Loucy (cell line): ENCODE measurements around the gene KDM4E.

Experiments used
- H2AFZ ChIP-seq: fragments of 200-600 bp; sonication (generic); 2 replicates; pipeline ENCODE4 v1.6.0; 2016; ENCODE audit warnings: antibody characterized with exemption, mild to moderate bottlenecking, low read length, moderate library complexity
- H3F3A ChIP-seq: fragments of 200-600 bp; 2 replicates; pipeline ENCODE4 v1.6.0; 2016; ENCODE audit warnings: antibody characterized with exemption, low read depth, mild to moderate bottlenecking
- H3K27me3 ChIP-seq: fragments of 200-600 bp; sonication (generic); 2 replicates; pipeline ENCODE4 v1.6.1; 2014; ENCODE audit warnings: low read length, mild to moderate bottlenecking; ENCODE audit not compliant: insufficient read depth, poor library complexity, severe bottlenecking
- H3K36me3 ChIP-seq: fragments of 200-600 bp; sonication (generic); 2 replicates; pipeline ENCODE4 v1.6.1; 2016; ENCODE audit warnings: low read length; ENCODE audit not compliant: insufficient read depth
- H3K4me1 ChIP-seq: fragments of 200-600 bp; sonication (generic); 2 replicates; pipeline ENCODE4 v1.5.1; 2014; ENCODE audit warnings: low read length, mild to moderate bottlenecking; ENCODE audit not compliant: insufficient read depth, poor library complexity, severe bottlenecking
- H3K4me2 ChIP-seq: fragments of 200-600 bp; sonication (generic); 2 replicates; pipeline ENCODE4 v1.6.0; 2014; ENCODE audit warnings: antibody characterized with exemption, low read length, low read depth, mild to moderate bottlenecking; ENCODE audit not compliant: poor library complexity, severe bottlenecking
- H3K4me3 ChIP-seq: fragments of 200-600 bp; sonication (generic); 2 replicates; pipeline ENCODE4 v1.5.1; 2014; ENCODE audit warnings: low read length, mild to moderate bottlenecking, mixed read lengths; ENCODE audit not compliant: poor library complexity, severe bottlenecking
- H3K79me2 ChIP-seq: fragments of 200-600 bp; sonication (generic); 2 replicates; pipeline ENCODE4 v1.6.1; 2014; ENCODE audit warnings: low read length; ENCODE audit not compliant: insufficient read depth
- H3K9ac ChIP-seq: fragments of 200-600 bp; sonication (generic); 2 replicates; pipeline ENCODE4 v1.6.0; 2014; ENCODE audit warnings: mild to moderate bottlenecking, low read depth, low read length, moderate library complexity; ENCODE audit not compliant: poor library complexity, severe bottlenecking
- H3K9me2 ChIP-seq: fragments of 200-600 bp; sonication (generic); replicated peaks from 2 replicates; pipeline ENCODE4 v1.6.1; 2016; ENCODE audit warnings: low read depth, low read length, mixed read lengths
- H3K9me3 ChIP-seq: fragments of 200-600 bp; sonication (generic); 2 replicates; pipeline ENCODE4 v1.6.1; 2014; ENCODE audit warnings: mild to moderate bottlenecking, antibody characterized with exemption, low read length, low read depth; ENCODE audit not compliant: insufficient read depth
- H4K20me1 ChIP-seq: fragments of 200-600 bp; sonication (generic); 2 replicates; pipeline ENCODE4 v1.6.0; 2014; ENCODE audit warnings: antibody characterized with exemption, low read length, mild to moderate bottlenecking; ENCODE audit not compliant: insufficient read depth, poor library complexity, severe bottlenecking
- EZH2phosphoT487 ChIP-seq: fragments of 200-600 bp; IDR thresholded peaks from 2 replicates; pipeline ENCODE4 v1.6.1; 2018; ENCODE audit warnings: antibody characterized with exemption, mild to moderate bottlenecking, moderate library complexity, borderline replicate concordance
- TF ChIP-seq, protein P1 (sequence below): fragments of 200-600 bp; sonication (generic); conservative IDR thresholded peaks from 2 replicates; pipeline ENCODE4 v1.5.1; 2014; ENCODE audit warnings: mild to moderate bottlenecking, antibody characterized with exemption, low read length

The KDM4E gene

DNA sequence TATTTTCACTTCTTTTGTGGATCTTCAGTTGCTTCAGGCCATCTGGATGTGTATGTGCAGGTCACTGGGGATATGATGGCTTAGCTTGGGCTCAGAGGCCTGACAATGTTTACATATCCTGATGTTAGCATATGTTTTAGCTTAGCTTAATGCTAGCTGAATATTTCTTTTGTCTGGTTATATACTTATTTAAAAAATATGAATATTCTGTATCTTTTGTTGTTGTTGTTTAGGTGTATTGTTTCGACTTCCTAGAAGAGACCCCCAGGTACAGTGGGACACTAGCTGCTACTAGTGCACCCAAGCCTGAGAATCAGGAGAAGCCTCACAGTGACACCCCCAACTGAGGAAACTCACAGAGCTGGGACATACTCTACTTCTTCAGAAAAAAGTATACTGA lies at the start of gene KDM4E:
Gene KDM4E, plus strand, starts transcription at position 301 of the 400 bp plus-strand sequence. CDS start 300 bp downstream, outside the sequence.
- Histone ChIP-seq H3F3A (no peaks in the 10 kb centered on the region), H3K9ac (no peak within 1 kb of the TSS), H3K4me2 (no peak within 1 kb of the TSS), H3K9me2 (no peaks in the 10 kb centered on the region), H3K9me3 (no peaks in the 10 kb centered on the region), H3K79me2 (no peaks in the 10 kb centered on the region), H2AFZ (no peak within 1 kb of the TSS), H3K4me3 (no peak within 1 kb of the TSS), H3K4me1 (no peaks in the 10 kb centered on the region), H4K20me1 (no peaks in the 10 kb centered on the region), H3K36me3 (no peaks in the 10 kb centered on the region), H3K27me3 (no peaks in the 10 kb centered on the region)
- TF ChIP-seq, protein P1, sequence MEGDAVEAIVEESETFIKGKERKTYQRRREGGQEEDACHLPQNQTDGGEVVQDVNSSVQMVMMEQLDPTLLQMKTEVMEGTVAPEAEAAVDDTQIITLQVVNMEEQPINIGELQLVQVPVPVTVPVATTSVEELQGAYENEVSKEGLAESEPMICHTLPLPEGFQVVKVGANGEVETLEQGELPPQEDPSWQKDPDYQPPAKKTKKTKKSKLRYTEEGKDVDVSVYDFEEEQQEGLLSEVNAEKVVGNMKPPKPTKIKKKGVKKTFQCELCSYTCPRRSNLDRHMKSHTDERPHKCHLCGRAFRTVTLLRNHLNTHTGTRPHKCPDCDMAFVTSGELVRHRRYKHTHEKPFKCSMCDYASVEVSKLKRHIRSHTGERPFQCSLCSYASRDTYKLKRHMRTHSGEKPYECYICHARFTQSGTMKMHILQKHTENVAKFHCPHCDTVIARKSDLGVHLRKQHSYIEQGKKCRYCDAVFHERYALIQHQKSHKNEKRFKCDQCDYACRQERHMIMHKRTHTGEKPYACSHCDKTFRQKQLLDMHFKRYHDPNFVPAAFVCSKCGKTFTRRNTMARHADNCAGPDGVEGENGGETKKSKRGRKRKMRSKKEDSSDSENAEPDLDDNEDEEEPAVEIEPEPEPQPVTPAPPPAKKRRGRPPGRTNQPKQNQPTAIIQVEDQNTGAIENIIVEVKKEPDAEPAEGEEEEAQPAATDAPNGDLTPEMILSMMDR: no peak
- no peak for TF ChIP-seq EZH2phosphoT487

DNA sequence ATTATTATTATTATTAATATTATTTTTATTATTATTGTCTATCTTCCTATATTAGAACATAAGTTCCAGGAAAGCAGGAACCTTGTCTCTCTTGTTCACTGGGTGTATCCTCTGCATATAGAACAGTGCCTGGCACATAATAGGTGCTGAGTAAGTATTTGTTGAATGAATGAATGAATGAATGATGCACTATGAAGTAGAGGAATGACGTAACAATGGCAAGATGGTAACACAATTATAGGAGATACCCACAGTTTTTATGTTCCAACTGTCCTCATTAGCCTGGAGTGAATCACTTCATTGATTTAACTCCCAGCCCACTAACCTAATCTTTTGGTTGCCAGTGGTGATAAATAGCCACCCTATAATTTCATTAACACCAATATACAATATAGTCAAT lies 49.5 kb upstream of the KDM4E start:
- no peak overlapping the region for H2AFZ ChIP-seq
- no peak overlapping the region for H3K9ac ChIP-seq
- peaks cover 28% of the 10 kb centered on the region for H3K79me2 ChIP-seq
- no peaks in the 10 kb centered on the region for H3F3A ChIP-seq
- TF ChIP-seq, protein P1: no peak
- TF ChIP-seq EZH2phosphoT487: no peak
- no peak overlapping the region for H3K4me3 ChIP-seq
- peaks cover 7% of the 10 kb centered on the region; the same call in 1 of the 2 replicates for H3K36me3 ChIP-seq
- no peaks in the 10 kb centered on the region for H3K9me3 ChIP-seq
- peaks cover 61% of the 10 kb centered on the region for H3K27me3 ChIP-seq
- peaks cover 24% of the 10 kb centered on the region for H3K4me1 ChIP-seq
- H4K20me1 ChIP-seq: peaks cover 24% of the 10 kb centered on the region
- H3K9me2 ChIP-seq: no peaks in the 10 kb centered on the region
- no peak overlapping the region for H3K4me2 ChIP-seq

DNA sequence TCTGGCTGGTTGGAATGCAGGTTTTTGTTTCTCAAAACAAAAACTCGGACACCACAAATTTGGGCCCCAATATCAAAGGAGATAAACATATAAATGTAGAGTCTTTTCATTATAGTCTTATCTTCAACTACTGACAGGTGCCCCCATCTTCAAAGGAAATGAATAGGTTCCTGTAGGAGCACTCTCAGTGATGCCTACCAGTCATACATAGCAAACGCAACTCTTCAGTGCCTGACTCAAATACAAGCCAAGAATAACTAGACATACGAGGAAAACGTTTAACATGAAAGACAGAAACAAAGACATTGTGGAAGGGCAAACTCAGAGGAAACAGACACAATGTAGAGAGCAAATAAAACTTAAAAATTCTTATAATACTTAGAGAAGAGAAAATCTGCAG lies 37.7 kb upstream of the KDM4E start:
- Histone ChIP-seq H4K20me1 (no peaks in the 10 kb centered on the region), H3K4me3 (no peak overlapping the region), H3K4me1 (no peaks in the 10 kb centered on the region), H3F3A (no peaks in the 10 kb centered on the region), H3K4me2 (no peak overlapping the region), H3K79me2 (no peaks in the 10 kb centered on the region), H3K27me3 (peaks cover 49% of the 10 kb centered on the region), H2AFZ (no peak overlapping the region), H3K9me3 (no peaks in the 10 kb centered on the region), H3K9me2 (no peaks in the 10 kb centered on the region), H3K36me3 (no peaks in the 10 kb centered on the region), H3K9ac (no peak overlapping the region)
- TF ChIP-seq, protein P1: no peak
- no peak for TF ChIP-seq EZH2phosphoT487
